CD4-positive, alpha-beta memory T cell (primary cell): ENCODE measurements around the gene NR1H3. TPM values are rescaled to one million over a fixed set of nuclear protein-coding genes. Genes with fewer than 3 reads are reported as not detected.

Experiments
- CTCF ChIA-PET: fragments of 350-600 bp; sonication (Branson Sonifier 250); formaldehyde crosslinking; loops from one replicate; lab custom pipeline; 2021; ENCODE audit warnings: inconsistent platforms; ENCODE audit not compliant: partially characterized antibody; lab: Charles Lee
- POLR2A ChIA-PET: fragments of 350-600 bp; sonication (Branson Sonifier 250); formaldehyde crosslinking; loops from one replicate; lab custom pipeline; 2021; ENCODE audit not compliant: partially characterized antibody; lab: Charles Lee
- DNase-seq, 5 donors: peaks; one replicate each; pipeline versions ENCODE4 v3.0.0 to v3.0.0-alpha.2; 2020 to 2022; ENCODE audit warnings: mixed read lengths in 1 of 5
- H3K27ac ChIP-seq: one replicate; pipeline ENCODE4 v1.7.0; 2013; ENCODE audit warnings: low read depth, low read length
- H3K27me3 ChIP-seq: 2 replicates; pipeline ENCODE4 v1.7.0; 2013; ENCODE audit warnings: mild to moderate bottlenecking, low read length, moderate library complexity; ENCODE audit not compliant: insufficient read depth
- H3K36me3 ChIP-seq: 2 replicates; pipeline ENCODE4 v1.7.0; 2013; ENCODE audit warnings: mild to moderate bottlenecking, low read length, moderate library complexity; ENCODE audit not compliant: insufficient read depth
- H3K4me1 ChIP-seq: 2 replicates; pipeline ENCODE4 v1.7.0; 2013; ENCODE audit warnings: mild to moderate bottlenecking, low read length, moderate library complexity; ENCODE audit not compliant: insufficient read depth
- H3K4me3 ChIP-seq, 2 donors: one replicate each; pipeline ENCODE4 v1.7.0; 2013; ENCODE audit warnings: low read length in 2 of 2, mild to moderate bottlenecking in 1 of 2
- H3K9me3 ChIP-seq, 2 donors: one replicate each; pipeline ENCODE4 v1.7.0; 2013; ENCODE audit warnings: low read length in 2 of 2, control low read depth in 1 of 2; ENCODE audit not compliant: control insufficient read depth in 1 of 2
- H3K27ac Mint-ChIP-seq, 7 donors: one replicate each; pipeline ENCODE4 v1.8.0; 2020 to 2021; ENCODE audit warnings: mixed read lengths in 7 of 7, mild to moderate bottlenecking in 6 of 7, inconsistent platforms in 3 of 7, moderate library complexity in 3 of 7
- H3K27me3 Mint-ChIP-seq, 2 donors: one replicate each; pipeline ENCODE4 v1.8.0; 2020 to 2021; ENCODE audit warnings: mixed read lengths in 2 of 2
- H3K36me3 Mint-ChIP-seq, 2 donors: one replicate each; pipeline ENCODE4 v1.8.0; 2020 to 2021; ENCODE audit warnings: mixed read lengths in 2 of 2, inconsistent platforms in 1 of 2, mild to moderate bottlenecking in 1 of 2
- H3K4me1 Mint-ChIP-seq, 4 donors: one replicate each; pipeline ENCODE4 v1.8.0; 2020 to 2021; ENCODE audit warnings: mixed read lengths in 4 of 4, mild to moderate bottlenecking in 1 of 4
- H3K4me3 Mint-ChIP-seq, 8 donors: one replicate each; pipeline ENCODE4 v1.8.0; 2020 to 2021; ENCODE audit warnings: mixed read lengths in 8 of 8, mild to moderate bottlenecking in 7 of 8, moderate library complexity in 6 of 8, inconsistent platforms in 3 of 8
- H3K9me3 Mint-ChIP-seq, 8 donors: one replicate each; pipeline ENCODE4 v1.8.0; 2020 to 2021; ENCODE audit warnings: mixed read lengths in 8 of 8, mild to moderate bottlenecking in 5 of 8, inconsistent platforms in 3 of 8, moderate library complexity in 1 of 8
- intact Hi-C: fragments of 100-400 bp; cut with micrococcal nuclease; formaldehyde crosslinking; loops from one replicate; pipeline ENCODE4 v1.15.1; 2023
- polyA plus RNA-seq, 2 donors: library from polyadenylated mRNA; unstranded; fragments of 300-500 nt; fragmentation: Illumina TruSeq; gene quantifications; one replicate each; pipeline ENCODE4 v1.2.3, GENCODE V29; 2021
- total RNA-seq, 2 experiments: library from RNA; stranded (reverse); gene quantifications; one replicate each; pipeline ENCODE4 v1.2.3, GENCODE V29; 2021

The NR1H3 gene
- total and polyA plus RNA-seq, 4 experiments from 2014 or later: 3.3 to 20.0 (median 12.8) TPM

- Mint-ChIP-seq H3K36me3 (peaks cover 33 to 82% of the 10 kb centered on the region in 2 donors), H3K27me3 (no peaks in the 10 kb centered on the region), H3K4me3 (no peak overlapping the region), H3K9me3 (no peaks in the 10 kb centered on the region), H3K27ac (peak overlapping the region in 4 of 7 donors; percentile 41 to 86 (median 58)), H3K4me1 (peaks cover 5 to 14% (median 9%) of the 10 kb centered on the region in 4 donors)
- Histone ChIP-seq H3K4me3 (no peak overlapping the region), H3K27me3 (no peaks in the 10 kb centered on the region), H3K4me1 (peaks cover 8% of the 10 kb centered on the region), H3K9me3 (no peaks in the 10 kb centered on the region), H3K27ac (no peak overlapping the region), H3K36me3 (peaks cover 57% of the 10 kb centered on the region)
- no peak for DNase-seq
- ChIA-PET POLR2A (interaction anchor here (0.8 to 1.5 kb wide), 2 partner anchors 19 to 27 kb away, joined by 3 to 7 read pairs; no protein-coding TSS in a partner anchor), CTCF (interaction anchor here (1.5 to 1.6 kb wide), 2 partner anchors 17 to 26 kb away, joined by 3 to 9 read pairs; no protein-coding TSS in a partner anchor)
- intact Hi-C loops: no loop called here
Measured at GRCh38 chr11:47242596-47243192, 15.1 kb upstream of the NR1H3 start.

GRCh38 chr11:47243454-47243853, 14.3 kb upstream of the NR1H3 start:
- peaks cover 32 to 79% of the 10 kb centered on the region in 2 donors for H3K36me3 Mint-ChIP-seq
- POLR2A ChIA-PET: interaction anchor here (0.9 kb wide), 1 partner anchor 57 kb away, joined by 3 read pairs; the partner anchor contains the start of gene PACSIN3

GRCh38 chr11:47244448-47245350, 13.1 kb upstream of the NR1H3 start:
- Histone ChIP-seq H3K9me3 (no peaks in the 10 kb centered on the region), H3K4me3 (no peak overlapping the region), H3K4me1 (peaks cover 20% of the 10 kb centered on the region), H3K27ac (no peak overlapping the region), H3K27me3 (no peaks in the 10 kb centered on the region), H3K36me3 (peaks cover 46% of the 10 kb centered on the region)
- no peaks in the 10 kb centered on the region for H3K9me3 Mint-ChIP-seq
- H3K27me3 Mint-ChIP-seq: no peaks in the 10 kb centered on the region
- H3K4me1 Mint-ChIP-seq: peaks cover 13 to 31% (median 22%) of the 10 kb centered on the region in 4 donors
- CTCF ChIA-PET: interaction anchor here (1.6 kb wide), 1 partner anchor 9 kb away, joined by 3 read pairs; no protein-coding TSS in a partner anchor
- DNase-seq: no peak
- H3K27ac Mint-ChIP-seq: peak overlapping the region in 2 of 7 donors; percentile 11 to 35
- POLR2A ChIA-PET: interaction anchor here (1.1 kb wide), 1 partner anchor 29 kb away, joined by 3 read pairs; no protein-coding TSS in a partner anchor
- H3K4me3 Mint-ChIP-seq: no peak overlapping the region
- H3K36me3 Mint-ChIP-seq: peaks cover 29 to 75% of the 10 kb centered on the region in 2 donors
- intact Hi-C loops: loop anchor here (5.0 kb wide), 1 partner anchor 333 kb away; the partner anchor contains the start of genes KBTBD4 and NDUFS3

More at GRCh38 chr11:47243454-47243853, 14.3 kb upstream of the NR1H3 start:
- intact Hi-C loops: no loop called here
- H3K4me1 Mint-ChIP-seq: peaks cover 10 to 21% (median 14%) of the 10 kb centered on the region in 4 donors
- Histone ChIP-seq H3K27ac (no peak overlapping the region), H3K9me3 (no peaks in the 10 kb centered on the region), H3K36me3 (peaks cover 57% of the 10 kb centered on the region), H3K4me3 (no peak overlapping the region), H3K4me1 (peaks cover 14% of the 10 kb centered on the region), H3K27me3 (no peaks in the 10 kb centered on the region)
- H3K27ac Mint-ChIP-seq: peak overlapping the region in 4 of 7 donors; percentile 27 to 86 (median 52)
- DNase-seq: no peak
- H3K27me3 Mint-ChIP-seq: no peaks in the 10 kb centered on the region
- H3K9me3 Mint-ChIP-seq: no peaks in the 10 kb centered on the region
- CTCF ChIA-PET: no interaction called here
- H3K4me3 Mint-ChIP-seq: no peak overlapping the region

GRCh38 chr11:47245611-47246357, 12.0 kb upstream of the NR1H3 start:
- no peaks in the 10 kb centered on the region for H3K27me3 Mint-ChIP-seq
- no peaks in the 10 kb centered on the region for H3K9me3 Mint-ChIP-seq
- H3K4me1 ChIP-seq: peaks cover 20% of the 10 kb centered on the region
- ChIA-PET CTCF (interaction anchor here (1.3 to 4.7 kb wide), 4 partner anchors 11 to 59 kb away, joined by 3 to 28 read pairs (median 4); partner anchors contain the start of genes DDB2 and NR1H3), POLR2A (interaction anchor here (3.9 kb wide), 1 partner anchor 30 kb away, joined by 92 read pairs; the partner anchor contains the start of gene DDB2)
- H3K4me3 Mint-ChIP-seq: no peak overlapping the region
- no peaks in the 10 kb centered on the region for H3K9me3 ChIP-seq
- H3K27ac ChIP-seq: no peak overlapping the region
- no peak for DNase-seq
- H3K27ac Mint-ChIP-seq: peak overlapping the region in 5 of 7 donors; percentile 8 to 70 (median 46)
- H3K36me3 ChIP-seq: peaks cover 40% of the 10 kb centered on the region
- no peak overlapping the region for H3K4me3 ChIP-seq
- peaks cover 12 to 31% (median 22%) of the 10 kb centered on the region in 4 donors for H3K4me1 Mint-ChIP-seq
- peaks cover 25 to 65% of the 10 kb centered on the region in 2 donors for H3K36me3 Mint-ChIP-seq
- intact Hi-C loops: loop anchor here (5.0 kb wide), 1 partner anchor 332 kb away; the partner anchor contains the start of genes KBTBD4 and NDUFS3
- no peaks in the 10 kb centered on the region for H3K27me3 ChIP-seq

GRCh38 chr11:47247502-47247901, 10.3 kb upstream of the NR1H3 start:
- Histone ChIP-seq H3K4me1 (peaks cover 20% of the 10 kb centered on the region), H3K9me3 (no peaks in the 10 kb centered on the region), H3K27ac (no peak overlapping the region), H3K4me3 (no peak overlapping the region), H3K27me3 (no peaks in the 10 kb centered on the region), H3K36me3 (peaks cover 28% of the 10 kb centered on the region)
- DNase-seq: no peak
- H3K36me3 Mint-ChIP-seq: peaks cover 10 to 49% of the 10 kb centered on the region in 2 donors
- intact Hi-C loops: loop anchor here (5.0 kb wide), 1 partner anchor 330 kb away; the partner anchor contains the start of genes KBTBD4 and NDUFS3
- H3K4me1 Mint-ChIP-seq: peaks cover 9 to 29% (median 20%) of the 10 kb centered on the region in 4 donors
- H3K9me3 Mint-ChIP-seq: no peaks in the 10 kb centered on the region
- POLR2A ChIA-PET: interaction anchor here (1.0 to 3.9 kb wide), 14 partner anchors 11 to 547 kb away, joined by 3 to 92 read pairs (median 10); partner anchors contain the start of genes ARFGAP2, ARHGAP1, DDB2 and MADD
- H3K4me3 Mint-ChIP-seq: peak overlapping the region; percentile 76 to 100 (median 99)
- no peaks in the 10 kb centered on the region for H3K27me3 Mint-ChIP-seq
- CTCF ChIA-PET: interaction anchor here (1.1 to 4.7 kb wide), 7 partner anchors 11 to 164 kb away, joined by 5 to 28 read pairs (median 9); partner anchors contain the start of gene NR1H3
- peak overlapping the region in 2 of 7 donors; percentile 70 to 99 for H3K27ac Mint-ChIP-seq

- H3K9me3 Mint-ChIP-seq: no peaks in the 10 kb centered on the region
- no peaks in the 10 kb centered on the region for H3K27me3 ChIP-seq
- peak overlapping the region; percentile 89 to 94 for H3K4me3 ChIP-seq
- H3K27me3 Mint-ChIP-seq: no peaks in the 10 kb centered on the region
- peak overlapping the region; percentile 91 to 99 (median 99) for H3K27ac Mint-ChIP-seq
- no peaks in the 10 kb centered on the region for H3K9me3 ChIP-seq
- no peak for DNase-seq
- peak overlapping the region; percentile 75 for H3K27ac ChIP-seq
- H3K36me3 ChIP-seq: peaks cover 20% of the 10 kb centered on the region
- peaks cover 11 to 29% (median 20%) of the 10 kb centered on the region in 4 donors for H3K4me1 Mint-ChIP-seq
- intact Hi-C loops: loop anchor here (1.0 to 5.0 kb wide), 7 partner anchors 21 to 548 kb away; partner anchors contain the start of genes ARHGAP1, FNBP4, KBTBD4 and NDUFS3
- H3K36me3 Mint-ChIP-seq: peaks cover 4 to 42% of the 10 kb centered on the region in 2 donors
- peaks cover 20% of the 10 kb centered on the region for H3K4me1 ChIP-seq
- ChIA-PET CTCF (interaction anchor here (0.7 to 4.7 kb wide), 13 partner anchors 11 to 165 kb away, joined by 3 to 28 read pairs (median 6); partner anchors contain the start of genes DDB2 and NR1H3), POLR2A (interaction anchor here (0.7 to 3.9 kb wide), 21 partner anchors 10 to 548 kb away, joined by 3 to 92 read pairs (median 6); partner anchors contain the start of genes ARFGAP2, ARHGAP1, DDB2 and KBTBD4)
- peak overlapping the region; percentile 99 to 100 (median 99) for H3K4me3 Mint-ChIP-seq
Measured at GRCh38 chr11:47248304-47248663, 9.5 kb upstream of the NR1H3 start.
